CD14-positive monocyte (primary cell): ENCODE results near the gene WWC2. TPM values are rescaled to one million over a fixed set of nuclear protein-coding genes. Genes with fewer than 3 reads are reported as not detected.

Experiments used
- DNase-seq, 3 donors: peaks; one replicate each; pipeline ENCODE4 v3.0.0-alpha.2; 2011 to 2022
- H2AFZ ChIP-seq: 2 replicates; pipeline ENCODE4 v1.6.0; 2012; ENCODE audit warnings: mild to moderate bottlenecking, low read depth, low read length, inconsistent platforms; ENCODE audit not compliant: insufficient read depth, poor library complexity, severe bottlenecking
- H3K27ac ChIP-seq, 2 donors: 1 replicate in 1 of 2; 2 replicates in 1 of 2; pipeline ENCODE4 v1.5.1; 2012 to 2013; ENCODE audit warnings: low read length in 2 of 2, control low read depth in 1 of 2, inconsistent platforms in 1 of 2, low read depth in 1 of 2, mild to moderate bottlenecking in 1 of 2
- H3K27me3 ChIP-seq, 2 donors: one replicate each; pipeline versions ENCODE4 v1.6.0 to v1.6.1; 2011 to 2013; ENCODE audit warnings: low read length in 2 of 2; ENCODE audit not compliant: control insufficient read depth in 2 of 2, insufficient read depth in 2 of 2
- H3K36me3 ChIP-seq, 2 donors: replicated peaks in 1 of 2; 1 replicate in 1 of 2; 2 replicates in 1 of 2; pipeline versions ENCODE4 v1.5.1 to v1.6.1; 2012 to 2013; ENCODE audit warnings: low read length in 2 of 2, control low read depth in 1 of 2, inconsistent platforms in 1 of 2, mild to moderate bottlenecking in 1 of 2; ENCODE audit not compliant: insufficient read depth in 2 of 2, control insufficient read depth in 1 of 2
- H3K4me1 ChIP-seq, 2 donors: 1 replicate in 1 of 2; 2 replicates in 1 of 2; pipeline versions ENCODE4 v1.5.1 to v1.6.1; 2012 to 2013; ENCODE audit warnings: low read length in 2 of 2, control low read depth in 1 of 2, inconsistent platforms in 1 of 2, mild to moderate bottlenecking in 1 of 2, moderate library complexity in 1 of 2; ENCODE audit not compliant: insufficient read depth in 2 of 2, control insufficient read depth in 1 of 2
- H3K4me2 ChIP-seq: replicated peaks from 2 replicates; pipeline ENCODE3; 2012; ENCODE audit warnings: low read length, moderate library complexity, mild to moderate bottlenecking; ENCODE audit not compliant: poor library complexity, severe bottlenecking; ENCODE audit errors: extremely low read depth
- H3K4me3 ChIP-seq, 3 experiments: fragments of 200-600 bp in 1 of 3; sonication (generic) in 1 of 3; replicated peaks in 1 of 3; 1 replicate in 2 of 3; 2 replicates in 1 of 3; pipeline ENCODE4 v1.5.1; 2011 to 2013; ENCODE audit warnings: low read length in 3 of 3, mild to moderate bottlenecking in 3 of 3, control low read depth in 2 of 3, low read depth in 2 of 3, inconsistent platforms in 1 of 3, moderate library complexity in 1 of 3
- H3K79me2 ChIP-seq: 2 replicates; pipeline ENCODE4 v1.6.0; 2012; ENCODE audit warnings: mild to moderate bottlenecking, control low read depth, inconsistent platforms, low read length, moderate library complexity; ENCODE audit not compliant: insufficient read depth
- H3K9ac ChIP-seq: 2 replicates; pipeline ENCODE4 v1.6.0; 2017; ENCODE audit warnings: low read length, mild to moderate bottlenecking; ENCODE audit not compliant: insufficient read depth, poor library complexity, severe bottlenecking
- H3K9me3 ChIP-seq, 2 donors: replicated peaks in 1 of 2; 1 replicate in 1 of 2; 2 replicates in 1 of 2; pipeline versions ENCODE4 v1.5.1 to v1.6.1; 2012 to 2013; ENCODE audit warnings: low read length in 2 of 2, control low read depth in 1 of 2; ENCODE audit not compliant: control insufficient read depth in 1 of 2, insufficient read depth in 1 of 2
- H4K20me1 ChIP-seq: 2 replicates; pipeline ENCODE4 v1.6.0; 2012; ENCODE audit warnings: mild to moderate bottlenecking, low read length, control low read depth, moderate library complexity; ENCODE audit not compliant: insufficient read depth
- H3K27ac Mint-ChIP-seq, 7 donors: one replicate each; pipeline ENCODE4 v1.8.0; 2020; ENCODE audit warnings: mild to moderate bottlenecking in 7 of 7, mixed read lengths in 7 of 7, moderate library complexity in 6 of 7, inconsistent platforms in 2 of 7
- H3K27me3 Mint-ChIP-seq, 3 donors: one replicate each; pipeline ENCODE4 v1.8.0; 2021 to 2022; ENCODE audit warnings: low read depth in 3 of 3, mild to moderate bottlenecking in 3 of 3, mixed read lengths in 3 of 3, moderate library complexity in 3 of 3, inconsistent platforms in 1 of 3
- H3K36me3 Mint-ChIP-seq, 2 donors: one replicate each; pipeline ENCODE4 v1.8.0; 2020; ENCODE audit warnings: mixed read lengths in 2 of 2, inconsistent platforms in 1 of 2, mild to moderate bottlenecking in 1 of 2
- H3K4me1 Mint-ChIP-seq: one replicate; pipeline ENCODE4 v1.8.0; 2020; ENCODE audit warnings: mild to moderate bottlenecking, mixed read lengths
- H3K4me3 Mint-ChIP-seq, 2 donors: one replicate each; pipeline ENCODE4 v1.8.0; 2020; ENCODE audit warnings: mild to moderate bottlenecking in 2 of 2, mixed read lengths in 2 of 2, moderate library complexity in 1 of 2
- H3K9me3 Mint-ChIP-seq, 7 donors: one replicate each; pipeline ENCODE4 v1.8.0; 2020 to 2022; ENCODE audit warnings: mixed read lengths in 7 of 7, mild to moderate bottlenecking in 6 of 7, moderate library complexity in 6 of 7, inconsistent platforms in 2 of 7
- CTCF ChIP-seq: fragments of 200-600 bp; IDR thresholded peaks from one replicate; pipeline ENCODE4 v1.8.0; 2022; ENCODE audit warnings: antibody characterized with exemption, mild to moderate bottlenecking
- WGBS: methylation state at CpG from one replicate; pipeline ENCODE4 v1.1.5; 2013; ENCODE audit warnings: missing lambda C conversion rate; ENCODE audit not compliant: insufficient coverage; 5-methylcytosine and 5-hydroxymethylcytosine counted together
- intact Hi-C, 2 donors: fragments of 100-400 bp; cut with micrococcal nuclease; formaldehyde crosslinking; loops; one replicate each; pipeline versions ENCODE4 v1.15.0 to v1.15.1; 2023
- polyA plus RNA-seq, 3 donors: library from polyadenylated mRNA; depleted of rRNA in 1 of 3; unstranded in 2 of 3; stranded (reverse) in 1 of 3; fragments of 300-500 nt in 2 of 3; fragments of >200 nt in 1 of 3; fragmentation: Illumina TruSeq in 2 of 3; gene quantifications; 1 replicate in 2 of 3; 2 replicates in 1 of 3; pipeline ENCODE4 v1.2.3, GENCODE V29; 2012 to 2021

Gene WWC2
- polyA plus RNA-seq, 3 donors, result 1.9 to 3.8 (median 2.9) TPM

GRCh38 chr4:183362036-183362435, 263.0 kb downstream of the WWC2 start:
- Histone ChIP-seq H3K9me3 (no peaks in the 10 kb centered on the region), H3K4me1 (peaks cover 8 to 10% of the 10 kb centered on the region in 2 donors), H3K27ac (no peak overlapping the region), H3K27me3 (no peaks in the 10 kb centered on the region), H3K9ac (no peak overlapping the region), H3K79me2 (no peaks in the 10 kb centered on the region), H3K36me3 (no peaks in the 10 kb centered on the region), H3K4me3 (no peak overlapping the region), H3K4me2 (no peak overlapping the region), H4K20me1 (no peaks in the 10 kb centered on the region), H2AFZ (no peak overlapping the region)
- Mint-ChIP-seq H3K4me1 (peaks cover 13% of the 10 kb centered on the region), H3K4me3 (no peak overlapping the region), H3K9me3 (peaks cover 0 to 3% (median 0%) of the 10 kb centered on the region in 7 donors), H3K27me3 (peaks cover 0 to 1% (median 0%) of the 10 kb centered on the region in 3 donors), H3K27ac (no peak overlapping the region), H3K36me3 (no peaks in the 10 kb centered on the region)
- 100% methylated on average over 4 of the region's 4 CpGs for WGBS
- intact Hi-C loops, result no loop called here
- no peak for DNase-seq
- no peak for TF ChIP-seq CTCF

GRCh38 chr4:183362916-183363542, 264.0 kb downstream of the WWC2 start:
- intact Hi-C loops, result no loop called here
- no peaks in the 10 kb centered on the region for H3K79me2 ChIP-seq

More at GRCh38 chr4:183362916-183363542, 264.0 kb downstream of the WWC2 start:
- Histone ChIP-seq H3K27ac (no peak overlapping the region), H3K27me3 (no peaks in the 10 kb centered on the region), H3K4me2 (no peak overlapping the region), H3K4me3 (no peak overlapping the region), H2AFZ (no peak overlapping the region), H3K36me3 (no peaks in the 10 kb centered on the region), H3K9ac (no peak overlapping the region), H3K4me1 (peaks cover 8 to 10% of the 10 kb centered on the region in 2 donors), H3K9me3 (no peaks in the 10 kb centered on the region), H4K20me1 (no peaks in the 10 kb centered on the region)
- TF ChIP-seq CTCF, result no peak
- Mint-ChIP-seq H3K4me1 (peaks cover 17% of the 10 kb centered on the region), H3K36me3 (no peaks in the 10 kb centered on the region), H3K27me3 (peaks cover 0 to 3% (median 0%) of the 10 kb centered on the region in 3 donors), H3K27ac (no peak overlapping the region), H3K4me3 (no peak overlapping the region), H3K9me3 (peaks cover 0 to 3% (median 0%) of the 10 kb centered on the region in 7 donors)
- DNase-seq, result no peak
- 82% methylated on average over 7 of the region's 15 CpGs for WGBS
